GM21786 (cell line): ENCODE measurements around the gene NRDE2.

ENCODE experiments used
- ATAC-seq: cut with Tn5 transposase; IDR thresholded peaks from one replicate; pipeline ENCODE4 v1.9.1; 2021; ENCODE audit not compliant: unreplicated experiment

Gene NRDE2

GRCh38 chr14:90297876-90298629 lies 33.7 kb downstream of the NRDE2 start:
- ATAC-seq, result no peak

DNA sequence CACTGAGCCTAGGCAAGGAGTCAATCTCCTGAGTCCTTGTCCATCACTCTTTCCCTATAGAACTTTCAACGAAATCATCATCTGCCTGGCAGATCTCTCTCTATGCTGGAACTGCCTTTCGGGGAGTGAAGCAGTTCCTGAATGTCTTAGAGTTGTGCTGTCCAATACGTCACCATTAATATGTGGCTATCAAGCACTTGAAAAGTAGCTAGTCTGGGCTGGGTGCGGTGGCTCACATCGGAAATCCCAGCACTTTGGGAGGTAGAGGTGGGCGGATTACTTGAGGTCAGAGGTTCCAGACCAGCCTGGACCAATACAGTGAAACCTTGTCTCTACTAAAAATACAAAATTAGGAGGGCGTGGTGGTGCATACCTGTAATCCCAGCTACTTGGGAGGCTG lies 35.1 kb downstream of the NRDE2 start:
- no peak for ATAC-seq

DNA sequence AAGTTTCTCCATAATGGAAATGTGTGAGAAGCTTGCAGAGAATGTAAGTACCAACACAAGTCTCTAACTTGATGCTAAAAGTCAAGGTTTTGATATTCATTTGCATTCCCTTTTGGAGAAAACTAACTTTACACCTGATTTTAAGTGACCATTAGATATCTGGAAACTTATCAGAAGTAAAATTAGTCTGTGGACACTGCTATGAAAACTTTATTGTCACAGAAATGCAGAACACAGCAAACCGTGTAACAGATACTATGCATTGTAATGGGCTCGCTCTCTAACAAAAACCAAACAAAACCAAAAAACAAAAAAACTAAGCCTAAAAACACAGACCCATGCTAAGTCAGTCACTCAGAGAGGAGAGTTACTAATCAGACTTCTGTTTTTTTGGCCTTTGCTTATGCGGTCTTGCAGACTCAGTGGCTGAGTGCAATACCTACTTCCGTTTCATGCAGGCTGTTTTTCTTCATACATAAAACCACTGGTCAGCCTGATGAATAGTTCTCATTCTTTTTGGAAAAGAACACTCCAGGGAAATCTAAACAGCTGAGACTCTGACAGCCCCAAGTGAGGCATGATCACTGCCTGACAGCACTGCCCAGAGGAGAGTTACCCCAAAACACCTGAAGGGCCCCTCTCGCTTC lies 35.7 kb downstream of the NRDE2 start:
- ATAC-seq, result no peak

- ATAC-seq, result no peak
Measured at GRCh38 chr14:90294872-90295271, 36.9 kb downstream of the NRDE2 start.

DNA sequence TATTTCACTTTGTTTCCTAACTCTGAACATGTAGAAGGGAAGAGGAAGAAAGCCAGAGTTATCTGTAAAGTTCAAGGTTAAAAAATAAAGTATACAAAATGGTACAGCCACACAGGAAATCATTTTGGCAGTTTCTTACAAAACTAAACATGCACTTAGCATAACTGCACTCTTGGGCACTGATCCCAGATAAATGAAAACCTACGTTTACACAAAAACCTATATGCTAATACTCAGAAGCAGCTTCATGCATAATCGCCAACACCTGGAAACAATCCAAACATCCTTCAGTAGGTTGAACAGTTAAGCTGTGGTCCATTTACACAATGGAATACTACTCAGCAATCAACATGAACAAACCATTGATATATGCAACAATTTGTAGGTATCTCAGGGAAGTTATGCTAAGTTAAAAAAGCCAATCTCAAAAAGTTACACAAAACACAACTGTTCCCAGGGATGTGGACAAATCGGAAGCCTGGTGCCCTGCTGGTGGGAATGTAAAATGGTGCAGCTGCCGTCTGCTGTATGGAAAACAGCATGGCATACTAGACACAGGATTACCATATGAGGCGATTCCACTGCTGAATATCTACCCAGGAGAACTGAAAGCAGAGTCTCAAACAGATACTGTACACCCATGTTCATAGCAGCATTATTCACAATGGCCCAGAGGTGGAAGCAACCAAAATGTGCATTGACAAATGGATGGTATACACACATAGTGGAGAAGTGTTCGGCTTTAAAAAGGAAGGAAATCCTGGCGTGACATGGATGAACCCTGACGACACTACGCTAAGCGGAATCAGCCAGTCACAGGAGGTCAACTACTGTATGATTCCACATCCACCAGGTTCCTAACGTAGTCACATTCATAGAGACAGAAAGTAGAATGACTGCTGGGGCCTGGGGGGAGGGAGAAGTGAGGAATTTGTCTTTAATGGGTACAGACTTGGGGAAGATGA lies 37.7 kb downstream of the NRDE2 start:
- no peak for ATAC-seq

GRCh38 chr14:90291699-90292098 lies 40.0 kb downstream of the NRDE2 start:
- no peak for ATAC-seq

GRCh38 chr14:90290337-90291011 lies 41.3 kb downstream of the NRDE2 start:
- no peak for ATAC-seq

- peak; percentile 96 for ATAC-seq
Measured at GRCh38 chr14:90288651-90289355, 42.9 kb downstream of the NRDE2 start.

GRCh38 chr14:90287791-90288190 lies 44.0 kb downstream of the NRDE2 start:
- ATAC-seq, result no peak

DNA sequence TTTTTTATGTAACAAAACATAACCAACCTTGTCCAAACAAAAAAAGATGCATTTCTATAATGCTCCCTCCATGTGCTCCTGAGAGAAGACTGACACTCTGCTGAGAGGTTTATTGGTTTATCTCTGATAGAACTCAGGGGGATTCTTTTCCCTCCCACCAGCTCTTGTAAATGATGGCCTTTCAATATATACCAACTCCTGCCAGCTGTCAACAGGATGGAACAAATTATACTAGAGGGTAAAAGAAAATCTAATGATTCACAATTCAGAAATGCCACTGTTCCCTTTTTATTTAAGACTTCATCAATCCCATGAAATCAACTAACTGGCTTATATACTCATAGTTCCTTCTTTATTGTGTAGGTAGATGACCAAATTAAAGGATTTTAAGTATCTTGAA lies 50.0 kb downstream of the NRDE2 start:
- ATAC-seq, result no peak

DNA sequence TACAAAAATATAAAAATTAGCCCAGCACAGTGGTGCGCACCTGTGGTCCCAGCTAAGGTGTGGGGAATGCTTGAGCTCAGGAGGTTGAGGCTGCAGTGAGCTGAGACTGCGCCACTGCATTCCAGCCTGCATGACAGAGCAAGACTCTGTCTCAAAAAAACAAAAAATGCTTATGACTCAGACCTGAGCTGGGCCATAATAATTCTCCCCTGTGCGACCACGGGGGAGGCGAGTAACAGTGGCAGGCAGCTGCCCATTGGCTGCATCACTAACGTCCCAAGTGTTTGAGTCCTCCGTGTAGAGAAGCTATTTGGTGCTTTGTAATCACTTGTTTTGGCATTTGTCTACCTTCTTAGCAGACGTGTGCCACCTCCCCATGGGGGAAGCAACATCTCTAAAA lies 50.5 kb downstream of the NRDE2 start:
- ATAC-seq, result no peak

GRCh38 chr14:90280096-90280495 lies 51.6 kb downstream of the NRDE2 start:
- no peak for ATAC-seq

DNA sequence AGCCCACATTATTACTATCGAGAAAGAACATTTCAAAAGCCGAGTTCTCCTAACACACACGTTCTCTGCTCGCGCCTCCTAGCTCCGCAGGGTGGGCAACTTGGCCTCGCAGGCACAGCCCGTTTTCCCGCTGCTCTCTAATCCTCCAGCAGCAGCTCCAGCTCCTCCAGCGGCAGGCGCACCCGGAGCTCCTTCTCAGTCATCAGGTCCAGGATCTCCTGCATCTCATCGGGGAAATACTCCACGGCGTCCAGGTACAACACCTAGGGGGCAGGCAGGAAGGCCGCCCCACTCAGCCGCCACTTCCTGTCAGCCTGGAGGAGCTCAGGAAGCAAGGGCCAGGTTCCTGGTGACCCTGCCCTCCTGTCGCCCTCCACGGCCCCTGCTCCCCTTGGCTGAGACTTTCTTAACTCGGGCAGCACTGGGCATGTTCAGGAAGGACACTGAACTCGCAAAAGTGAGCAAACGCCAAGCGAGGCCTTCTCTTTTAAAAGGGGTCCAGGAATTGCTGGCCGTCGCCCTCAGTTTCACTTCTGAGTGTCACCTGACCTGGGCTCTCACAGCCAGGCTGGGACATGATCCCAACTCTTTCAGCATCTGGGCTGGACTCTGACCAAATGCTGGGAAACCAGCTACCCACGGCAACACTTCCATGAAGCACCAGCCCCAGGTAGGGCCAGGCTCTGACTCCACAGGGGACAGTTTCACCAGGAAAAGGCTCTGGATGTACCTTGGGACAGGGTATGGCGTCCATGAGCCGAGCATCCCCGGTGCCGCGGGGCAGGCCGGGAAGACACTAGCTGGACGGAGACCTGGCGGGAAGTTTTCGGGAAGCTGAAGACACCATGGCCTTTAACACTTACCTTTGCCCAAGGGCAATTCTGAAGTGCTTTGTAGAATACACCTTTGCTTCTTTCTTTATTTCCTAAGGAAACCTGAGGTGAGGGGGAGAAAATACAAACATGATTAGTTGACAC lies 53.3 kb downstream of the NRDE2 start:
- no peak for ATAC-seq

DNA sequence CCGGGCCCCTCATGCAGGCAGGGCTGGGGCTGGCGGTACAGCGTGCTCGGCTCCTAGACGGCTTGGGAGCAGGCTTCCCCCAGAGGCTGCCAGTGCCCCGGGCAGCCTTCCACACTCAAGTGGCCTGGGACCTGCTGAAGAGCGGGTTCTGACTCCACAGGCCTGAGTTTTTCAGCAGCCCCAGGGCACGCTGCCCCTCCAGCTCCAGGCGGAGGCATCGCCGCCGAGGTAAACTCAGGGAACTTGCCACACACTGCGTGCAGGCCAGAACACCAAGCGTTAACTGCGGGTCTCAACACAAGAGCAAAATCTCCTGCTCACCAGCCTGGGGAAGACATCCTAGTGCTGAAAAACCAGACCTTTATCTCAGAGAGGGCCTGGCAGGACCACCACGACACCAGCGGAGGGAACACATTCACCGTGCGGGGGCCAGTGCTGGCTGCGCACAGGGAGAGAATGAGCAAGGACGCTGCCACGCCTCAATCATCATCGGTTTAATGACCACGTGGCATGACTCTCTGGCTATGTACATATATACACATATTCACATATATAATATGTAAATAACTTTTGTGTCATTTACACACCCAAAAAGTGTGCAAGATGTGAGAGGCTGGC lies 54.1 kb downstream of the NRDE2 start:
- ATAC-seq, result no peak

GRCh38 chr14:90276646-90277367 lies 54.9 kb downstream of the NRDE2 start:
- ATAC-seq, result no peak

DNA sequence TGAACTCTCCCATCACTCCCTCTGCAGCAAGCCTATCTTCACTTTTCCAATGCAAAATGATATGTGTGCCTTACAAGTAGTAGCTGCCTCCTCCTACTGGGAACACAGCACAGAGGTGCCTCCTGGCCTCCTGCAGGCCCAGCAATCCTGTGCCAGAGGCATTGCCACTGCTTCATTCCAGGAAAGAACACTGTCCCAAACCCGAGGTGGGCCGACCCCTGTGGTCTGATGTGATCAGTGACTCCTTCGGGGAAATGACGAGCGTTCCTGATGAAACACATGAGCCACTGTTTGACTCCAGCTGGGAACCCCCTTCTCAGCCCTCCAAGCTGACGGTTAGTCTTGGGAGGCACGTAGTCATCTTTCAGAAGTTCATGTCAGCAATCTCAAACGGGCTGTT lies 55.9 kb downstream of the NRDE2 start:
- no peak for ATAC-seq

DNA sequence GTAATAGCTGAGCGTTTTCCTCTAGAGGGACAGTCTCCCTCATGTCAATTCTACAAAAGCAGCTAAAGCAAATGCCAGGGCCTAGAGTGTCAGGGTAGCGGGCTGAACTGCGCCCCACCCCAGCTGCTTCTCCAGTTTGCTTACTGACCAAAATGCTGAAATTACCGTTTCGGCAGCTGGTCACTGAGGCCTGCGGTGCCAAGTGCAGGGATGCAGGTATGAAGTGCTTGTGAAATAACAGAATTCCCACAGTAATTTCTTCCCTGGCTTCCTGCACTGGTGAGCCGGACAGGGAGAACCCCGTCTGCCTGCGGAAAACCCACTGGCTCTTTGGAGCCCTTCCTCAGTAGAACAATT lies 56.3 kb downstream of the NRDE2 start:
- ATAC-seq, result no peak

- no peak for ATAC-seq
Measured at GRCh38 chr14:90274808-90275457, 56.8 kb downstream of the NRDE2 start.
